GM18508 (cell line): ENCODE data around the gene ZNF280B.
"Not testable (repeated sequence)": the region's sequence is repeated elsewhere in the genome, so short reads cannot be mapped to it uniquely, and the experiment has no call there.

ENCODE experiments used
- ATAC-seq: cut with Tn5 transposase; IDR thresholded peaks from one replicate; pipeline ENCODE4 v1.9.1; 2021; ENCODE audit warnings: moderate number of reproducible peaks; ENCODE audit not compliant: insufficient read depth, unreplicated experiment

Gene ZNF280B

DNA sequence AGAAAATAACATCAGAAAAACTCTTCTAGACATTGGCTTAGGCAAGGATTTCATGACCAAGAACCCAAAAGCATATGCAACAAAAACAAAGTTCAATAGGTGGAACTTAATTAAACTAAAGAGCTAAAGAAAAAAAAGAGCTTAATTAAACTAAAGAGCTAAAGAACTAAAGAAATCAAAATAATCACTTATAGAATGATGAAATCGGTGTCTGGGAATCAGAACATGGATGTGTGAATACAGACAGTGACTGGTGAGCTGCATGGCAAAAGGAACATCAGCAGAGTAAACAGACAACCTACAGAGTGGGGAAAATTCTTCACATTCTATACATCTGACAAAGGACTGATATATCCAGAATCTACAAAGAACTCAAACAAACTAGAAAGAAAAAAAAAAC, 41.4 kb downstream of the ZNF280B start:
- no peak for ATAC-seq

DNA sequence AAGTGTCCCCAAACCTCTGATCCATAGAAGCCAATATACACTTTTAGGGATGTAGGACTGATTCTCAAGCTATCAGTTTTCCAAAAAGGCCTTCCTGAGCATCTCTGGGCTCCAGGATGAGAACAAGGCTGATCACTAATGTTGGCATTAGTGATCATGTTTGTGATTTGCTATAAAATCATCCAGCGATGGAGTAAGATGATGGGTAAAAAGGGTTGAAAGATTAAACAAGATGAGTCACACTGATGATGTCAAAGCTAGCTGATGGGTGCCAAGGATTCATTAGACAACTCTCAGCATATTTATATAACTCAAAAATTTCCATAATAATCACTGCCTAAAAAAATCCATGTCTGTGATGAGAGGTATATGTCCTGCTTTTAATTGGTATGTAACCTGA, 42.8 kb downstream of the ZNF280B start:
- no peak for ATAC-seq

DNA sequence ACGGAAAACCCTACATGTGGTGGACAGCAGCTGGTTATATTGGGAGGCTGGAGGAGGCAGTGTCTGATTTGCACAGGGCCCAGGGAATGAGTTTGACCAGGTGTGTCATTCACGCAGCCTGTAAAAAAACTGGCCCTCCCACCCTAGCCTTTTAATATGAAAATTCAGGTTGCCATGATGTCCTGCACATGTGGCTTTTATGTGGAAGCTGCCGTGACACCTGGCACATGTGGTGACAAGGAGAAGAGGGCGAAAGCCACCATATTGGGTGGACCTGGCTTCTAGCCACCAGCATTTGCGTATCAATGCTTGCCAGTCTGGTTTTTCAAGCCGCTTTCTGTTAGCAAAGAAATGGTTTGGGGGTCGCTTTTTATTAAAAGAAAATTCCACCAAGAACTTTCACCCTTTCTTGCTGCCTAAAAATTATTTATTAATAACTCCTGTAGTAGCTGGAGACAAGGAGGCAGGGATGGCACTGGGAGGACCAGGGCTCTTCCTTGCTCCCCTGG, 43.4 kb downstream of the ZNF280B start:
- ATAC-seq, result no peak

DNA sequence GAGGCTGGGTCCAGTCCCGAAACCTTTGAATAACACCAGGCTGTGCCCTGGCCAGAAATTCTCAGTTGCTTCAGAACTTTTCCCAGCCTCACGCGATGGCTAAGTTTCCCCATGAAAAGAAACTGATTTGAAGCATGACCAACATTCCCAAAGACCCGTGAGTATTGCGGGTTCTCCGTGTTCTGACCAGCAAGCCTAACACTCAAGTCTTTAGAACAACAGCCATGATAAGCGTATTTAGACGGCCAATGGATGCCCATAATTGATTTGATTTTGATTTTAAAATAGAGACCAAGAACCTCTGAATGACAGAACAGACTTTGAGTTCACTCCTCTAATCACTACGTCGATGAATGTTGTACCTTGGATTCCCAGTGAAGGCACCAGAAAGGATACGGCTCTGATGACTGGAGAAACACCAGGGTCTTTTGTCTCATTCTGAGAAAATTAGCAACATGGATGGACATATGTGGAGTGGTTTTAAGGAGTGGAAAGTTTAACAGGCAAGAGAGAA, 43.9 kb downstream of the ZNF280B start:
- ATAC-seq, result no peak

DNA sequence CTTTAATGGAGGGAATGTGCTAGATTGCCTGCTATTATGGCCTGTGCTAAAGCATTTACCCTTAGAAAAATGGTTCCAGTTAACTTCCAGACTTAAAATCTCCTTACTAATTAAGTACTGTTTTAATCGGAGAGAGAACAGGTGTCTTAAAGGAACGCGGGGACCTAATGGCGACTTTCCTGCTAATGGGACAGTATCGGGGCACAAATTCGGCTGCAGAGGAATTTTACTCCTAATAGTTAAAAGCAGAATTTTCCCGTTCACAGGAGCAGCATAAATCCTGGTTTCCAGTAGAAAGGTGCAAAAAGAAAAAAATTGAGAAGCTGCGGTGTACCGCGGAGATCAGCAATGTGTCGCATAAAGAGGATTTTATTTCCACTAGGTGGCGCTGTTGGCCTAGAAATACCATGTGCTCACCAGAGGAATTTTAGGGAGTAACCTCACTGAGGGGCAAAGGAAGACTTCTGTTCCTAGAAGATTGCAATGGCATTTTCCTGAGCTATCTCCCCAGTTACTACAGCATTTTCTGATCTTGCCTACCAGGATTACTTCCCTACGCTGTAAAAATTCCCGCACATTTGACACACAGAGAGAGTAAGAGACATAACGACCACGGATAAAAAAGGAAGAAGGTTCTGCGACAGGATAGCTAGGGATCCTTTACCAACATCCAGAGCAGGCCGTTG, 44.5 kb downstream of the ZNF280B start:
- no peak for ATAC-seq

DNA sequence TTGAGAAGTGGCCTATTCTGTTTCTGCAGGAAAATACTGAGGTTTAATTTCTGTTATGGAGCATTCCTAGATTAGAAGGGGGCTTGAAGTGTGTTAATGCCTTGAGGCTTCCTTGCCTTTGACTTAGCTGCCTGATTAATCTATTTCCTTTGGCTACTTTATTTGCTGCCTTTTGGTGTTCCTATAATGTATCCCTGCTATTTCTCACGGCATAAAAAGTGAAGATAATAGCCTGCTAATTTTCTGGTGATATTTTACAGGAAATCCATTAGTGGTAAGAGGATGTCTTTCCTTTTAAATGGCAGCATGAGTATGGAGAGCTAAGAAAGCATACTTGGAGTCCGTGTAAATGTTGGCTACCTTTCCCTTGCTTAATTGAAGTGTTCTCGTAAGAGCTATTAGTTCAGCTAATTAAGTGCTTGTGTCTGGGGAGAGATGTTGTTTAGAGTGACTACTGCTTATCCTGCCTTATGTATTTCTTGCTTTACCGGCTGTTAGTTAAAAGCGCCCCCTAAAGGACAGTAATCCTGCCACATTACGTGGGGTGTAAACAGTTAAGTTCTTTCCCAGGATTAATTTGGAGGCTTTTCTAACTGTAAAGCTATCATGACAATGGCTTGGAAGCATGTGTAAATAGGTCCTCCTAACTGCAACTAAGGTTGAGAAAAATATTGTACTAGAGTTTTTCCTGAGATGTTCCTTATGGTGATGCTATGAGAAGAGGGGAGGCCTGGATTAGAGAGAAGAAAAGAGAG, 45.6 kb downstream of the ZNF280B start:
- ATAC-seq, result no peak

DNA sequence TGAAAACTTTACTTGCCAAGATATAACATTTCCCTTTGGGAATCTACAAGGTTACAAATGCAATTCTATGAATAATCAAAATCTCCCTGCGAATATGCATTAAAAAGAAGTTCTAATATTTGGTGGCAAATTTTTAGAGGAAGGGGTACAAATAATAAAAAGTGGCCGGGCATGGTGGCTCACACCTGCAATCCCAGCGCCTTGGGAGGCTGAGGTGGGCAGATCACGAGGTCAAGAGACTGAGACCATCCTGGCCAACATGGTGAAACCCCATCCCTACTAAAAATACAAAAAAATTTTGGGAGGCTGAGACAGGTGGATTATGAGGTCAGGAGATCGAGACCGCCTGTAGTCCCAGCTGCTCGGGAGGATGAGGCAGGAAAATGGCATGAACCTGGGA, 47.0 kb downstream of the ZNF280B start:
- ATAC-seq, result no peak

DNA sequence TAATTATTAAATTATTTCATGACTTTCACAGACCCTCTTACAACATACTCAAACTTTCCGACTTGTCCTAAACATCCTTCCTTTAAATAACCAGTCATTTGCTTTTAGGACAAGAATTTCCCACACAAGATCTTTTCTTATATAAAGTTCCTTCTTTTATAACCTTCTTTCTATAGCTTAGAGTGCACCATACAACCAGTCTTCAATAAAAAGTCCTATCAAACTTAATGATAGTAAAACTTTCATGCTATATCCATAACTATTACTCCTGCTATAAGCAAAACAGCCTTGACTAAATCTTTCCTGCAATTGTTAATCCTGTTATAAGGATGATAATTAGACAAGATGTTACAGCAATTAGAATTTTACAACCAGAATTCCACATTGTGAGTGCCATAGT, 47.4 kb downstream of the ZNF280B start:
- ATAC-seq, result no peak

DNA sequence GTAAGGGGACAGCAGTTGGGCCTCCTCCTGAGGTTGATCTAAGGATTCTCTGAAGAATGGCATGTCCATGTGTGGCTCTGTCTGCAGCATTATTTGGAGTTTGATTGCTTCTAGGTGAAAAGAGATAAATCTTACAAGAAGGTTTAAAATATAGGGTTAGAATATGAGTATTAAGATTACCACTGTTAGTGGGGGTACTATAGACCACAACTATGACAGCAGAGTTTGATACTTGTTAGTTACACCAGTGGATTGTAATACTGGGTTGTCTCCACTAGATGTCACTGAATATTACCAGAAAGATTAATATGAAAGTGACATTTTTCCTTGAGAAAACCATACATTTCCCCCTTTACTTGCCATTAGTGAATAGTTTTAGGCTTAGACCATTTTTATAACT, 47.9 kb downstream of the ZNF280B start:
- ATAC-seq, result no peak

DNA sequence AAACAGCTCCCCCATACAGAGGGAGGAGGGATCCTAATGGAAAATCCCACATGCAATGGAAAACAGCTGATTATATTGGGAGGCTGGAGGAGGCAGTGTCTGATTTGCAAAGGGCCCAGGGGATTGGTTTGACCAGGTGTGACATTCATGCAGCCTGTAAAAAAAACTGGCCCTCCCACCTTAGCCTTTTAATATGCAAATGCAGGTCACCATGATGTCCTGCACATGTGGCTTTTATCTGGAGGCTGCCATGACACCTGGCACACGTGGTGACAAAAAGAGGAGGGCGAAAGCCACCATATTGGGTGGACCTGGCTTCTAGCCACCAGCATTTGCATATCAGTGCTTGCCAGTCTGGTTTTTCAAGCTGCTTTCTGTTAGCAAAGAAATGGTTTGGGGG, 48.5 kb downstream of the ZNF280B start:
- no peak for ATAC-seq

DNA sequence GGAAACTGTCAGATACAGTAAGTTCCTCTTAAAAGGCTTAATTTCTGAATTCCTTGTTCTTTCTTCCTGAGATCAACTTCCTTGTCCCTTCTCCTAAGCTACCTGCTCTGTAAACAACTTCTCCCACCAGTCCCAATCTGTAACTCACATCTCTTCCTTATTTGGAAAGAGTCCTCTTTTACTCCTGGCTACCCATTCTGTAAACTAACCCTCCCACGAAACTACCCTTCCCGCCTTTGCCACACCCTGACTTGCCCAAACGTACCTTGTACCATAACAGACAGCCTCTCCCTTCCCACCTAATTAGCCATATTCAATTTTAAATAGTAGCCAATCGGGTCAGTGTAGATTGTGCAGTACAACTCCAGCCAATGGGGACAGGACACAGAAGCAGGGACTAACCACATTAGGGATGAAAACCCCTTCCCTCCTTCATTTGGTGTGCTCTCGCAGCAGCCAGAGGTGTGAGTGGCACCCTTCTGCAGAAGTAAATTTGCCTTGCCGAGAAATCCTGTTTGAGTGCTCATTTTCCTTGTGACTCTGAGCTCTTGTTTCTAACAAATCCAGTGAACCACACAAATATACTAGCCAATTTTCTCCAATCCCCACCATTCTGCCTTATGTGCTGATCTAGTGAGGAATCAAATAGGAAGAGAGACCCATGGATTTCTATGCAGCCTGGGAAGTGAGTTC, 49.5 kb downstream of the ZNF280B start:
- ATAC-seq, result no peak

DNA sequence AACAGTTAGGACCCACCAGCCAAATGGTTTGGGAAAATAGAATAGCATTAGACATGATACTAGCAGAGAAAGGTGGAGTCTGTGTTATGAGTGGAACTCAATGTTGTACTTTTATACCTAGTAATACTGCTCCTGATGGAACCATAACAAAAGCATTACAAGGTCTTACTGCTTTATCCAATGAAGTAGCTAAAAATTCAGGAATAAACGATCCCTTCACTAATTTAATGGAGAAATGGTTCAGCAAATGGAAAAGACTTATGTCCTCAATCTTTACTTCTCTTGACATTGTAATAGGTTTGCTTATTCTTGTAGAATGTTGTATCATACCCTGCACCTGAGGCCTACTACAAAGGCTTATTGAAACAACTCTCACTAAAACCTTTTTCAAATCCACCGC, 50.2 kb downstream of the ZNF280B start:
- ATAC-seq, result no peak

DNA sequence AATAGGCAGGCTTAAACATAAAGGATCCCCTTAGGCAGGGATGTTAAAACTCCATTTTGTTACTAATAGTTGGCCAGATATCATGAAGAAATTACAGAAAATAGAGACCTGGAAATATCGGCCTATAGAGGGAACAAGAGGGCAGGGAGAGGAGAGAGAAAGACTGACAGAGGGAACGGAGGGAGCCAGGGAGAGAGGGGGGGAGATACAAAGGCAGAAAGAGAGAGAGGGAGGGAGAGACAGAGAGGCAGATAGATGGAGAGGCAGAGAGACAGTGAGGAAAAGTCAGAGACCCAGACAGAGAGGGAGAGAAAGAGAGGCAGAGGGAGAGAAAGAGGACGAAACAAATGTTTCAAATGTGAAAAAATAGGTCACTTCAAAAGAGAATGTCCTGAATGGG, 53.5 kb downstream of the ZNF280B start:
- ATAC-seq, result no peak

DNA sequence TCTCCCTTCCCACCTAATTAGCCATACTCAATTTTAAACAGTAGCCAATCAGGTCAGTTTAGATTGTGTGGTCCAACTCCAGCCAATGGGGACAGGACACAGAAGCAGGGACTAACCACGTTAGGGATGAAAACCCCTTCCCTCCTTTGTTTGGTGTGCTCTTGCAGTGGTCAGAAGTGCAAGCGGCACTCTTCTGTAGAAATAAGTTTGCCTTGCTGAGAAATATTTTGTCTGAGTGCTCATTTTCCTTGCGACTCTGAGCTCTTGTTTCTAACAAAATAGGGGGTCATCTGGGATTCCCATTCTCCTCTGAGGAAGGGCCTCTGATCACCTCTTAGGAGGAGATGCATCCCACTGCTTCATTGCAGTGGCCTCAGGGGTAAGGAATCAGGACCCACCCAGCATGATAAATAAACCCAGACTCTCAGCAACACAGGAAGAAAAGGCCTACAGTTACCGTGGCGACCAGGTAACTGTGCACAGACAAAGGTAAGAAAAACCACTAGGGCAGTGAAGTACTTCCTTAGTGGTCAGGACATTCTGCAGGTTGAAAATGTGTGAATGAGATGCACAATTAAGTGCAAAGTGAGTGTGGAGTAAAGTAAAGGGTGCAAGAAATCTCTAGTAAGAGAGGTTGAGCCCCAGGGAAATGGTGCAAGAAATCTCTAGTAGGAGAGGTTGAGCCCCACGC, 55.4 kb downstream of the ZNF280B start:
- ATAC-seq, result no peak

DNA sequence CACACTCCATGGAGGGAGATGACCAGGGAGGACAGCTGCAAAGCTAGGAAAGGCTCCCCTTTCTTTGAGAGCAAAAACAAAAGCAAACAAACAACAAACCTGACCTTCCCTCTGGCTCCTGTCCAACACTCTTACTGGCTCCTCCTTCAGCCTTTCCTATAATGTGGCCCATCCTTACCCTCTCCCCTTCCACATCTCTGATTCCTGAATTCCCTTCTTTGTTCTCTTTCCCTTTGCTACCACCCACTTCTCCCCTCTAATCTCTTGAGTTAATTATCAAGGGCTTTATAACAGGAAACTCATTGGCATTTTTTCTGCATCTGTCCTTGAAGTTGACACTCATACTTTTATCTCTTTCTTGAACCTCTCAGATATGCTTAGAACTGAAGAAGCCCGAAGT, 56.3 kb downstream of the ZNF280B start:
- no peak for ATAC-seq

DNA sequence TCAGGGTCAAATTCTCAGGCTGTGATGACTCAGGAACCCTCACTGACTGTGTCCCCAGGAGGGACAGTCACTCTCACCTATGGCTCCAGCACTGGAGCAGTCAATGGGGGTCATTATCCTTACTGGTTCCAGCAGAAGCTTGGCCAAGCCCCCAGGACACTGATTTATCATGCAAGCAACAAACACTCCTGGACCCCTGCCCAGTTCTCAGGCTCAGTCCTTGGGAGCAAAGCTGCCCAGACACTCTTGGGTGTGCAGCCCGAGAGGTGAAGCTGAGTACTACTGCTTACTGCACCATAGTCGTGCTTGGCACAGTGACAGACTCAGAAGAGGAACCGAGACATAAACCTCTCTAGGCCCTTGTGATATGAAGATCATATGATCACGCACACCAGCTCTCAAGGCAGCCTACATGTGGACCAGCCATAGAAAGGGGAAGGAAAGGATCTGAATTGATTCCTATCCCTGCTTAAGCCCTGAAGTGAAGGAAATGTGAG, 58.2 kb downstream of the ZNF280B start:
- no peak for ATAC-seq

DNA sequence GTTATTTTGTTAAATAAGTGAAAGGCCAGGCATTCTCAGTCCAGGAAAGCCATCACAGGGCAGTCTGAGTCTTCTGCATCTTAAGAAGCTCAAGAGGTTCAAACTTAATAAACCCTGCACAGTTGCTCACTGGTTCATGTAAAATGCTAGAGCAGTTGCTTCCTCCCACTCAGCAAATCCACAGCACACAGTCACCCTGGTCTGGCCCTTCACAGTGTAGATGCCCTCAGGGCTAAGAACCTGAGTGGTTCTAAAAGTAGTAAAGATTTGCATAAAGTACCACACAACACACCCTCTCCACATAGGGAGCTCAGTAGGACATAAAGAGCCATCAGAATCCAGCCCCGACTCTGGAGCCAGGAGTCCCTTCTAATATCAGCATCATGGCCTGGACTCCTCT, 58.7 kb downstream of the ZNF280B start:
- ATAC-seq, result no peak

DNA sequence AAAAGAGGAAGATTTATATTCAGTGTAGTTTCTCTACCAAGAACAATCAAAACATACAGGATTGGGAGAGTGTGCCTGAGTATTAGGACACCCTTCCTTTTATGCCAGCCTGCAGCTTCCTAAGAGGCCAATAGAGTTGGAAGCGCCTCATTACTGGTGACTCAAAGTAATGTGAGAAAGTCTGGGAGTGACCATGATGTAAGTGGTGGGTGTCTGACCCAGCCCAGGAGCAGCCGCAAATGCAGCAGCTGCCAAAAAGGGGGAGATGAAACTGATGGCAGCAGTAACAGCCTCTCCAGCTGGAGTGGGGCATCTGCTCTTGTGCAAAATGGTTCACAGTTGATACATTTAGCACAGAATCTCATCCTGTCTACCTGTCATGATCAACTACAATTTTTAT, 62.0 kb downstream of the ZNF280B start:
- ATAC-seq, result no peak

DNA sequence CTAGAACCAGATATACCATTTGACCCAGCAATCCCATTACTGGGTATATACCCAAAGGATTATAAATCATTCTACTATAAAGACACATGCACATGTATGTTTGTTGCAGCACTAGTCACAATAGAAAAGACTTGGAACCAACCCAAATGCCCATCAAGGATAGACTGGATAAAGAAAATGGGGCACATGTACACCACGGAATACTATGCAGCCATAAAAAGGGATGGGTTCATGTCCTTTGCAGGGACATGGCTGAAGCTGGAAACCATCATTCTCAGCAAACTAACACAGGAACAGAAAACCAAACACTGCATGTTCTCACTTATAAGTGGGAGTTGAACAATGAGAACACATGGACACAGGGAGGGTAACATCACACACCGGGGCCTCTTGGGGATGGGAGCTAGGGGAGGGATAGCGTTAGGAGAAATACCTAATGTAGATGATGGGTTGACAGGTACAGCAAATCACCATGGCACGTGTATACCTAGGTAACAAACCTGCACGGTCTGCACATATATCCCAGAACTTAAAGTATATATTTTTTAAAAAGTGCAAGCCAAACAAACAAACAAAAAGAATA, 64.4 kb downstream of the ZNF280B start:
- not testable (repeated sequence) for ATAC-seq
